ENCODE measurements around the gene DTNB. TPM values are rescaled to one million over a fixed set of nuclear protein-coding genes. Genes with fewer than 3 reads are reported as not detected.

Gene DTNB
- total RNA-seq, 1 donor from 2014 or later, result 30.5 TPM

Other genes starting within 250 kb of the DTNB start
- gene ASXL2, start 204.9 kb upstream of the DTNB start, total RNA-seq, result 57.1 and 57.4 TPM in 2 replicates

All from activated CD4-positive, alpha-beta T cell treated with anti-CD3 and anti-CD28 coated beads, Interleukin-2, amount 10 ng/mL, durations not matched to agents 24 days and 14 days (primary cell).